GM18505 (cell line): Measurements from ENCODE around the gene CD74.

Source experiments
- ATAC-seq: cut with Tn5 transposase; IDR thresholded peaks from one replicate; pipeline ENCODE4 v1.9.1; 2021; ENCODE audit not compliant: unreplicated experiment
- POLR2A ChIP-seq: IDR thresholded peaks from 4 replicates; pipeline ENCODE4 v1.6.1; 2011; ENCODE audit warnings: borderline replicate concordance; ENCODE audit not compliant: insufficient read depth, insufficient read length; ENCODE audit errors: extremely low read depth

The CD74 gene

GRCh38 chr5:150448334-150448733 is 35.6 kb upstream of the CD74 start:
- TF ChIP-seq POLR2A, result no peak
- no peak for ATAC-seq

- peak; percentile 4 for TF ChIP-seq POLR2A
- no peak for ATAC-seq
Measured at GRCh38 chr5:150447188-150447587, 34.5 kb upstream of the CD74 start.

GRCh38 chr5:150446583-150446982 is 33.9 kb upstream of the CD74 start:
- TF ChIP-seq POLR2A, result no peak
- ATAC-seq, result no peak

GRCh38 chr5:150446088-150446487 is 33.4 kb upstream of the CD74 start:
- no peak for ATAC-seq
- no peak for TF ChIP-seq POLR2A

- ATAC-seq, result no peak
- TF ChIP-seq POLR2A, result no peak
Measured at GRCh38 chr5:150444770-150445169, 32.1 kb upstream of the CD74 start.

- ATAC-seq, result no peak
- no peak for TF ChIP-seq POLR2A
Measured at GRCh38 chr5:150443242-150444075, 30.7 kb upstream of the CD74 start.

- TF ChIP-seq POLR2A, result no peak
- ATAC-seq, result no peak
Measured at GRCh38 chr5:150442699-150443080, 30.0 kb upstream of the CD74 start.

GRCh38 chr5:150441813-150442698 is 29.3 kb upstream of the CD74 start:
- no peak for TF ChIP-seq POLR2A
- ATAC-seq, result no peak

- ATAC-seq, result no peak
Measured at GRCh38 chr5:150440948-150441812, 28.5 kb upstream of the CD74 start.

GRCh38 chr5:150438873-150439546 is 26.3 kb upstream of the CD74 start:
- no peak for ATAC-seq

More at GRCh38 chr5:150440948-150441812, 28.5 kb upstream of the CD74 start:
- TF ChIP-seq POLR2A, result no peak

GRCh38 chr5:150436141-150436680 is 23.5 kb upstream of the CD74 start:
- TF ChIP-seq POLR2A, result no peak

More at GRCh38 chr5:150438873-150439546, 26.3 kb upstream of the CD74 start:
- no peak for TF ChIP-seq POLR2A

GRCh38 chr5:150434464-150434863 is 21.8 kb upstream of the CD74 start:
- no peak for TF ChIP-seq POLR2A
- no peak for ATAC-seq

More at GRCh38 chr5:150436141-150436680, 23.5 kb upstream of the CD74 start:
- ATAC-seq, result peak; percentile 88
